Measurements from ENCODE around the gene SELENBP1. TPM values are rescaled to one million over a fixed set of nuclear protein-coding genes. Genes with fewer than 3 reads are reported as not detected.

Gene SELENBP1
- polyA plus RNA-seq, 1 donor, result 97.9 TPM

DNA sequence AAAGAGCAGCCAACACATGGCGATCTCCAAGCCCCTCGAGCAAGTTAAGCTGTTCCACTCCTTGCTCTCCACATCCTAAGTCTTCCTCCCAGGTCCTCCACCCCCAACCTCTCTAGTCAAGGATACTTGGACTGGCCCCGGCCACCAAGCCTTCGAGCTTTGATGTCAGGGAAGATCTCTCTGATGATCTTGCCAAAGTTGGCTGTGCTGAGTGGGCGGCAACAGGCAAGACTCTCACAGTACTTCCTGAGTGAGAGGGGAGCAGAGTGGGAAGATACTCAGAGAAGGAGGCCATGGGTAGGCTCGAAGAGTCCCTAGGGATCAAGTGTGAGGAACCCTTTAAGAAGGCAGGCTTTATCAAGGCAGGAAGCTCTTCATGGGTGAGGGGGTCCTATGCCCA is 28.2 kb downstream of the SELENBP1 start:
- Histone ChIP-seq H3K4me3 (ENCODE audit: low read length) (no peak overlapping the region), H3K4me1 (ENCODE audit: control insufficient read depth, insufficient read depth, low read length) (peaks cover 9% of the 10 kb centered on the region), H3K27me3 (ENCODE audit: control insufficient read depth, insufficient read depth, low read length) (no peaks in the 10 kb centered on the region), H3K9me3 (ENCODE audit: control insufficient read depth, low read depth, low read length) (no peaks in the 10 kb centered on the region), H3K27ac (ENCODE audit: low read length) (no peak overlapping the region), H3K36me3 (ENCODE audit: control insufficient read depth, insufficient read depth, low read length) (peaks cover 35% of the 10 kb centered on the region)
- no peak for DNase-seq
- WGBS (ENCODE audit: insufficient coverage, low lambda C conversion rate), result 100% methylated on average over 1 of the region's 6 CpGs

DNA sequence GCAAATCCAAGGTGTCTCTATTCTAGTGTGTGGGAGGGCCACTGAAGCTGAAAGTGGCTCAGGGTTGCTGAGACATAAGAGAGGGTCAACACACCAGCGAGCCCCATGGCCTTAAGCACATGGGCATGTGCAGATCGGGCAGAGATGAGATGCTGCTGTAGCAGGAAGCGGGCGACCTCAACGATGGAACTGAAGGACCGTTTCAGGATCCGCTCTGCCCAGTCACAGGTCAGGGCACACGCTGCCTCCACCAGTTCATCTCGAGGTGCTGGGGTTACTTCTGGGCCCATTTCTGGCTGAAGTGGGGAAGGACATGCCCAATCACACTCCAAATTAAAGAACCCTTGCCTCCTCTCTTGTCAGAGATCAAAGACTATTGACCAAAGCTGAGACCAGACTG is 28.9 kb downstream of the SELENBP1 start:
- Histone ChIP-seq H3K36me3 (ENCODE audit: control insufficient read depth, insufficient read depth, low read length) (peaks cover 35% of the 10 kb centered on the region), H3K27ac (ENCODE audit: low read length) (no peak overlapping the region), H3K27me3 (ENCODE audit: control insufficient read depth, insufficient read depth, low read length) (no peaks in the 10 kb centered on the region), H3K4me1 (ENCODE audit: control insufficient read depth, insufficient read depth, low read length) (peaks cover 9% of the 10 kb centered on the region), H3K9me3 (ENCODE audit: control insufficient read depth, low read depth, low read length) (no peaks in the 10 kb centered on the region), H3K4me3 (ENCODE audit: low read length) (no peak overlapping the region)
- no CpG with 5 or more reads among the region's 9 CpGs for WGBS (ENCODE audit: insufficient coverage, low lambda C conversion rate)
- no peak for DNase-seq

DNA sequence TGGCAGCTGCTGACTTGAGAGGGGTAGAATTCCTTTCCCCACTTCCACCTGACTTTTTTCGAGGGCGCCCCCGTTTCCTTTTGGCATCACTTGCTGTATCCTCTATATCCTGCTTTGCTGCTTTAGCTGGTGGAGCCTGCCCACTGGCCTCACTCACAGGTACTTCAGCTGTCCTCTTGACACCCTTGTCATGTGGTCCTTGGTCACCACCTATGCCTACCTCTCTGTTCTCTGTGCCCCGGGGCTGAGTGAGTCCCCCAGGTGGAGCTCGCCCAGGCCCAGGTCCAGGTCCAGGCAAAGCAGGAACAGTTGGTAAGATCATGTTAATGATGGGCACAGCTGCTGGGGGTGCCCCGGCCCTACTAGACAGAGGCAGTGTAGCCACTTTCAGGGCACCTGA is 29.9 kb downstream of the SELENBP1 start:
- no peak overlapping the region for H3K4me3 ChIP-seq (ENCODE audit: low read length)
- H3K9me3 ChIP-seq (ENCODE audit: control insufficient read depth, low read depth, low read length), result no peaks in the 10 kb centered on the region
- no CpG with 5 or more reads among the region's 6 CpGs for WGBS (ENCODE audit: insufficient coverage, low lambda C conversion rate)
- H3K27ac ChIP-seq (ENCODE audit: low read length), result no peak overlapping the region
- no peaks in the 10 kb centered on the region for H3K27me3 ChIP-seq (ENCODE audit: control insufficient read depth, insufficient read depth, low read length)
- H3K36me3 ChIP-seq (ENCODE audit: control insufficient read depth, insufficient read depth, low read length), result peaks cover 35% of the 10 kb centered on the region
- DNase-seq, result no peak
- H3K4me1 ChIP-seq (ENCODE audit: control insufficient read depth, insufficient read depth, low read length), result peaks cover 6% of the 10 kb centered on the region

DNA sequence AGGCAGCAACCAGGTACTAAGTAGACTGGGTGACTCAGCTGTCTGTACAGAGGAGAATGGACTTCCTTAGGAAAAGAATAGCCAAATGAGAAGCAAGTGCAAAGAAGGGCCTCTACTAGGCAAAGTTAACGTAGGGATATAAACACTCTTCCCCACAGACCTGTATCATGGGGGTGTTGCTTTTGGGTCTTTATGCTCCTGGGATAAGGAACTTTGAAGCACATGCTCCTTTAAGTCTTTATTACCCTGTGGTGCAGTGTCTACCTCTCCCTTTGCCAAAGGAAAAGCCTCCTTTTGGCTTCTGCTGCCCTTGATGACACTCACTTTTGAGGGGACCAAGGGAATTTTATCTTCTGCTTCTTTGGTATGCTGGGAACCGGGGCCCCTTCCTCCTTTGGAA is 30.5 kb downstream of the SELENBP1 start:
- H3K4me1 ChIP-seq (ENCODE audit: control insufficient read depth, insufficient read depth, low read length), result peaks cover 5% of the 10 kb centered on the region
- no peak overlapping the region for H3K4me3 ChIP-seq (ENCODE audit: low read length)
- H3K36me3 ChIP-seq (ENCODE audit: control insufficient read depth, insufficient read depth, low read length), result peaks cover 35% of the 10 kb centered on the region
- DNase-seq, result no peak
- H3K9me3 ChIP-seq (ENCODE audit: control insufficient read depth, low read depth, low read length), result no peaks in the 10 kb centered on the region
- WGBS (ENCODE audit: insufficient coverage, low lambda C conversion rate), result no CpG with 5 or more reads among the region's 2 CpGs
- no peaks in the 10 kb centered on the region for H3K27me3 ChIP-seq (ENCODE audit: control insufficient read depth, insufficient read depth, low read length)
- H3K27ac ChIP-seq (ENCODE audit: low read length), result no peak overlapping the region

DNA sequence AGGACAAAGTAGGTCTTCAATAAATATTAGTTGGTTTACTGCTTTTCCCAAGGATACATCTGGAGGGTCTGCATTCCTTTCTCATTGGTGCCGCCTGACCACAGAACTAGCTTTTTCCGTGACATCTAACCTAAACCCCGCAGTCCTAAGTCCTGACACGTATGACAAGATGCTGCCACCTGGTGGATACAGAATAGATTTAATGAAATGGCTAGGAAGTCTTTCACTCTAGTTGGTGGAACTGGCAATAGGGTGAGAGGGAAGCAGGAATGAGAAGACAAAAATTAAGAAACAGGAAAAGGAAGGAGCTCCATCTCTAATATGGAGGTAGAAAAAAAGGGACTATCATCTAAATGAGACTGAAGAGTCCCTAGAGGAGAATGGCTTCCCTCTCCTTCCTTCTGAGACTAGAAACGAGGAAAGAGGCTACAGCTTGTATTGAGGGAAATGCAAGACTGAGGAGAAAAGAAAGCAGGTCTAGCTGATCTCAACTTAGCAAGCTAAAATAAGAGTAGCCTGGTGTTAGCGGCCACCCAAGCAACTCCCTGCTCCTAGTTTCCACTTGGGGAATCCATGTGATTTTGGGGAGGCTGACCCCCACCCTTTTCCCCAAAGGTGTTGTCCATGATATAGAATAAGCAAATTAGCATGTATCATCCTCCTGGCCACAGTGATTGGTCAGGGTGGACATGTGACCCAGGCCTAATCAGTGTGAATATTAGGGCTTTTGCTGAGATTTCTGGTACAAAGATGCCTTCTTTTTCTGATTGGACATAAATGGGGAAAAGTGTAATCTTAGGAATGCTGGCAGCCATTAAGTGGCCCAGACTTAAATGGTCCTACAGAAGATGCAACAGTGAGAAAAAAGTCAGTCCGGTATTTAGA is 31.4 kb downstream of the SELENBP1 start:
- Histone ChIP-seq H3K27ac (ENCODE audit: low read length) (no peak overlapping the region), H3K36me3 (ENCODE audit: control insufficient read depth, insufficient read depth, low read length) (peaks cover 35% of the 10 kb centered on the region)

DNA sequence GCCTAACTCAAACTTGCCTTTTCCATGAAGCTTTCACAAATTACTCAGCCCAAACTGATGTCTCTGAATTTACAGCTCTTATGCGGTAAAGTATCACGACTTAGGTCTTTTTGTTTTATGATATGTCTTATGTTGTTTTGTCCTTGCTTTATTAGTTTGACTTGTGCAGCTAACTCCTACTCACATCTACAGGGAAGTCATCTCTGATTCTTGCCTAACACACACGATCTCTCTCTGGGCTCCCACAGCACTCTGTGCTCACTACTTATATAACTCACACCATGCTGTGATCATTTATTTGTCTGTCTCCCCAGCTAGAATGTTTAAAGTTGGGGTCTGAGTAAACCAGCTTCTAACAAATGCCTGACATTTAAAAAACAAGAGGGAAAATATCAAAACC is 35.9 kb downstream of the SELENBP1 start:
- Histone ChIP-seq H3K4me1 (ENCODE audit: control insufficient read depth, insufficient read depth, low read length) (no peaks in the 10 kb centered on the region), H3K36me3 (ENCODE audit: control insufficient read depth, insufficient read depth, low read length) (peaks cover 3% of the 10 kb centered on the region), H3K4me3 (ENCODE audit: low read length) (no peak overlapping the region), H3K27ac (ENCODE audit: low read length) (no peak overlapping the region), H3K27me3 (ENCODE audit: control insufficient read depth, insufficient read depth, low read length) (no peaks in the 10 kb centered on the region), H3K9me3 (ENCODE audit: control insufficient read depth, low read depth, low read length) (no peaks in the 10 kb centered on the region)
- WGBS (ENCODE audit: insufficient coverage, low lambda C conversion rate), result 100% methylated on average over 2 of the region's 3 CpGs
- DNase-seq, result no peak

More for the DNA sequence above, 31.4 kb downstream of the SELENBP1 start:
- no CpG with 5 or more reads among the region's 7 CpGs for WGBS (ENCODE audit: insufficient coverage, low lambda C conversion rate)
- DNase-seq, result peak; percentile 66 to 74
- Histone ChIP-seq H3K4me1 (ENCODE audit: control insufficient read depth, insufficient read depth, low read length) (peaks cover 5% of the 10 kb centered on the region), H3K9me3 (ENCODE audit: control insufficient read depth, low read depth, low read length) (no peaks in the 10 kb centered on the region), H3K4me3 (ENCODE audit: low read length) (no peak overlapping the region), H3K27me3 (ENCODE audit: control insufficient read depth, insufficient read depth, low read length) (no peaks in the 10 kb centered on the region)

DNA sequence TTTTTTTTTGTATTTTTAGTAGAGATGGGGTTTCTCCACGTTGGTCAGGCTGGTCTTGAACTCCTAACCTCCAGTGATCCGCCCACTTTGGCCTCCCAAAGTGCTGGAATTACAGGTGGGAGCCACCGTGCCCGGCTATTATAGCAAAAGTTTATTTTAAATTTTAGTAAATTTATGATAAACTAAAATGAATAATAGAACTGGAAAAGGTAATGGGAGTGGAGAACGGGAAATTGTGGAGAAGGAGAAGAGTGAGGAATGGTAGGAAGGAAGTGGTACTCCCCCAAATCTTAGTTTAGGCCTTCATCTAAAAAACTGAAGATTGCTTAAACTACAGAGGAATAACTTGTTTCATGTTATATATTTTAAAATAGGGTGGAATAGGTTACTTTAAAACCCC is 37.7 kb downstream of the SELENBP1 start:
- H3K27ac ChIP-seq (ENCODE audit: low read length), result no peak overlapping the region
- H3K9me3 ChIP-seq (ENCODE audit: control insufficient read depth, low read depth, low read length), result no peaks in the 10 kb centered on the region
- H3K4me1 ChIP-seq (ENCODE audit: control insufficient read depth, insufficient read depth, low read length), result no peaks in the 10 kb centered on the region
- DNase-seq, result no peak
- 100% methylated on average over 1 of the region's 5 CpGs for WGBS (ENCODE audit: insufficient coverage, low lambda C conversion rate)
- H3K27me3 ChIP-seq (ENCODE audit: control insufficient read depth, insufficient read depth, low read length), result no peaks in the 10 kb centered on the region
- no peak overlapping the region for H3K4me3 ChIP-seq (ENCODE audit: low read length)
- H3K36me3 ChIP-seq (ENCODE audit: control insufficient read depth, insufficient read depth, low read length), result no peaks in the 10 kb centered on the region

DNA sequence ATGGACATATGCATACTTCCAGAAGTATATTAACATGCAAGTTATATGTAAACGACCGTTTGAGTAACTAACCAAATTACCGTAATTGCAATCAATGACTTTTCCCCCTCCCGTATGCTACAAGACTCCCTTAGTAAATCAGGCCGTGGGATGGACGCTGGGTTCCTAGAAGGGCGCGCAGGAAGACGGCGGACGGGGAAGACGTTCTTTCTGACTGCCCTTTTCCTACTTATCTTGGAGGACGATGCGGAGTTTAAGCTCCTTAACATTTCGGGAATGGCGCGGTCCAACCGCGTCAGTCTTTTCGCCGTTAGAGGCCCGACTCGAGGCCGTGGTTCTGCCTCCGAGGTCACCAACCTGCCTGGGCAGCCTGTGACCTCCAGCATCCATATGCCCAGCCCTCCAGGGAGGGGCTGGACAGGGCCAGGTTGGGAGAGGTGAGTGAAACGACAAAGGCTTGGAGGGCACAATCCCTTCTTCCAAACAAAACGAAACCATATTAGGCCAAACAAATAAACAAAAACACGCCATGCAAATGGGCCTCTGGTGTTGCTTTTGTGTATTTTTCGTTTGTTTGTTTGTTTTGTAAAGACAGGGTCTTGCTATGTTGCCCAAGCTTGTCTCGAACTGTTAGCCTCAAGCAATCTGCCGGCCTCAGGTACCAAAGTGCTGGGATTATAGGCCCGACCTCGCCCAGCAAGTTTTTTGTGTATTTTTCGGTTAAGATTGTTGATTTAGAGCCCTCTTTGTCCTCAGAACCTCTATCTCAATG is 44.4 kb downstream of the SELENBP1 start:
- WGBS (ENCODE audit: insufficient coverage, low lambda C conversion rate), result 43% methylated on average over 2 of the region's 34 CpGs
- Histone ChIP-seq H3K4me1 (ENCODE audit: control insufficient read depth, insufficient read depth, low read length) (peaks cover 4% of the 10 kb centered on the region), H3K4me3 (ENCODE audit: low read length) (peak overlapping the region; percentile 66), H3K27me3 (ENCODE audit: control insufficient read depth, insufficient read depth, low read length) (no peaks in the 10 kb centered on the region), H3K36me3 (ENCODE audit: control insufficient read depth, insufficient read depth, low read length) (peaks cover 18% of the 10 kb centered on the region), H3K27ac (ENCODE audit: low read length) (peak overlapping the region; percentile 94), H3K9me3 (ENCODE audit: control insufficient read depth, low read depth, low read length) (no peaks in the 10 kb centered on the region)
- DNase-seq, result no peak

DNA sequence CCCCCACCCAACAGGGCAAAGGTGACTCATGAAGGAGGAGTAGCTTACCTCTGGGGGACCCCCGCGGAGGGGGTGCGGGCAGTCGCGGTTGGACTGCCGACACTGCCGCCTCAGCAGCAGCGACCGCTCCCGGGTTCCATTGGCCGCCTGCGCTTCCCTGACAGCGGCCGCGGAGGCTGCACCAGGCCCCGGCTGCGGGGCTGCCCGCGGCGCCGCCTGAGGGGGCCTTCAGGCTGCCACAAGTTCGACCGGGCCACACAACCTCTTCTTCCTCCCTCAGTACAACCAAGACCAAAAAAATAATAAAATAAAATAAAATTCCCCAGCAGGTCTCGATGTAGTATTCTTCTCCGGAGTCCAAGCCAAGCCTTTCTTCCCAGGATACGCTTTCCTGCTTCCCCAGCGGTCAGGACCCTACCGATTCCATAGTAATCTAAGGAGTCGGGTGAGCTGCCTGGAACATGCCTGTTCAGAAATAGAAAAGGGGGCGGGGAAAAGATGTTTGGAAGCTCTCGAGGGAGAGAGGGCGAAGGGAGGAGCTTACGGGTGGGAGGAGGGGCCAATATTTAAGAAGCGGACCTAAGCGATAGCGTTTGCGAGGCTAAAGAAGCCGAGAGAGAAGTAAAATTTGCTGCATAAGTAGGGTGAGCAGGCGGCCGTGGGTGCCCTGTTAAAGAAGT is 45.1 kb downstream of the SELENBP1 start, which contains the start of gene PI4KB:
Gene PI4KB (minus strand): TSS at position 194 of the 680 bp plus-strand sequence. CDS start 10,935 bp downstream, outside the sequence.
- no peaks in the 10 kb centered on the region for H3K27me3 ChIP-seq (ENCODE audit: control insufficient read depth, insufficient read depth, low read length)
- H3K4me1 ChIP-seq (ENCODE audit: control insufficient read depth, insufficient read depth, low read length), result peaks cover 4% of the 10 kb centered on the region
- no peaks in the 10 kb centered on the region for H3K9me3 ChIP-seq (ENCODE audit: control insufficient read depth, low read depth, low read length)
- peaks cover 22% of the 10 kb centered on the region for H3K36me3 ChIP-seq (ENCODE audit: control insufficient read depth, insufficient read depth, low read length)
- peak within 1 kb of the TSS; percentile 66 for H3K4me3 ChIP-seq (ENCODE audit: low read length)
- peak within 1 kb of the TSS; percentile 94 for H3K27ac ChIP-seq (ENCODE audit: low read length)
- peak; percentile 96 to 97 for DNase-seq
- WGBS (ENCODE audit: insufficient coverage, low lambda C conversion rate), result 0% methylated on average over 2 of the region's 40 CpGs

DNA sequence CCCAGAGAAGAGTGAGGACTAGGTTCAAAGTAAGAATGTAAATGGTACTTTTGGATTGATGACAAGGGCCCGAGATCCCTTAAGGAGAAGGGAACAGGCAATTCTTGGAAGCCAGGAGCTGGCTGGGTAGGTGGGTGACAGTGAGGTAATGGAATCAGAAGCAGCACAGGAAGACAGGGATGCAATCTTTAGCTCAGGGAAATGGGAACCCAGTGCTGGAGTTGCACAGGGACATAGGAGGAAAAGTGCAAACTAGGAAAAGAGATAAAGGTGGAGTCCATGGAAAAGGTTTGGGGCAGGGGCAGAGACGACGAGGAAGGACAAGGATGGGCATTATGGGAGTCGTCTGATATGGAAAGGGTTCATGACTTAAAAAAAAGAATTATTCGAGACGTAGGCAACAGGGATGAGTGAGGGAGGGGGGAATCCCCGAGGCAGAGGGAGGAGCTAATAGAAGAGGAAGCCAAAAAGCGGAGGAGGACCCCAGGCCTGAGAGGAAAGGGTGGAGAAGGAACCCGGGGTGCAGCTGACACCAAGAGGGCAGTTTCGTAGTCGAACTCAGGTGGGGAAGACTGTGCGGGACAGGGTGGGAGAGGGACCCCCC is 45.8 kb downstream of the SELENBP1 start:
- Histone ChIP-seq H3K4me1 (ENCODE audit: control insufficient read depth, insufficient read depth, low read length) (peaks cover 4% of the 10 kb centered on the region), H3K27ac (ENCODE audit: low read length) (peak overlapping the region; percentile 94), H3K36me3 (ENCODE audit: control insufficient read depth, insufficient read depth, low read length) (peaks cover 28% of the 10 kb centered on the region), H3K4me3 (ENCODE audit: low read length) (peak overlapping the region; percentile 66), H3K9me3 (ENCODE audit: control insufficient read depth, low read depth, low read length) (no peaks in the 10 kb centered on the region), H3K27me3 (ENCODE audit: control insufficient read depth, insufficient read depth, low read length) (no peaks in the 10 kb centered on the region)
- peak; percentile 38 to 42 for DNase-seq
- 0% methylated on average over 1 of the region's 12 CpGs for WGBS (ENCODE audit: insufficient coverage, low lambda C conversion rate)
